ENCODE measurements around the gene MEF2C. TPM values are rescaled to one million over a fixed set of nuclear protein-coding genes. Genes with fewer than 3 reads are reported as not detected.

Gene MEF2C
- total and polyA plus RNA-seq, 2 donors (not counting 1 experiment from before 2014, with no cell fraction given): 12.2 to 15.7 TPM

GRCh38 chr5:88772047-88772446 lies 110.9 kb downstream of the MEF2C start:
- TF ChIP-seq EZH2 (IDR thresholded peaks at IDR 0.05; ENCODE audit: low read length, missing control alignments) (no peak), CTCF (conservative IDR thresholded peaks at IDR 0.05 in 1 of 2, IDR thresholded peaks at IDR 0.05 in 1 of 2; ENCODE audit: low read depth in 1 of 2, low read length in 2 of 2) (no peak)
- peaks cover 2% of the 10 kb centered on the region for H3K36me3 ChIP-seq (ENCODE audit: control insufficient read depth, insufficient read depth, low read length)
- no peak overlapping the region for H2AFZ ChIP-seq (ENCODE audit: low read length)
- H3K27me3 ChIP-seq (ENCODE audit: control insufficient read depth, insufficient read depth, low read length): no peaks in the 10 kb centered on the region
- no peak overlapping the region for H3K9ac ChIP-seq (ENCODE audit: insufficient read depth, low read length)
- no peaks in the 10 kb centered on the region for H3K79me2 ChIP-seq (ENCODE audit: control insufficient read depth, insufficient read depth, low read length)
- H3K4me1 ChIP-seq (ENCODE audit: control insufficient read depth, extremely low read depth, insufficient read depth, low read length): no peaks in the 10 kb centered on the region
- H3K4me2 ChIP-seq (ENCODE audit: extremely low read depth, insufficient read depth, low read length): no peak overlapping the region
- no peak overlapping the region for H3K4me3 ChIP-seq (replicated peaks in 1 of 4; ENCODE audit: control extremely low read depth in 1 of 4, insufficient read depth in 1 of 4, low read depth in 3 of 4, low read length in 4 of 4)
- H4K20me1 ChIP-seq (ENCODE audit: control insufficient read depth, extremely low read depth, insufficient read depth, low read length): no peaks in the 10 kb centered on the region
- DNase-seq (ENCODE audit: low read depth in 2 of 2): no peak
- H3K27ac ChIP-seq (ENCODE audit: insufficient read depth, low read length): no peak overlapping the region
- H3K9me3 ChIP-seq (ENCODE audit: control insufficient read depth, insufficient read depth, low read depth, low read length): no peaks in the 10 kb centered on the region

- no peaks in the 10 kb centered on the region for H3K4me1 ChIP-seq (ENCODE audit: control insufficient read depth, extremely low read depth, insufficient read depth, low read length)
- H3K36me3 ChIP-seq (ENCODE audit: control insufficient read depth, insufficient read depth, low read length): peaks cover 2% of the 10 kb centered on the region
- no peak overlapping the region for H3K4me2 ChIP-seq (ENCODE audit: extremely low read depth, insufficient read depth, low read length)
- H3K79me2 ChIP-seq (ENCODE audit: control insufficient read depth, insufficient read depth, low read length): no peaks in the 10 kb centered on the region
- no peak overlapping the region for H3K27ac ChIP-seq (ENCODE audit: insufficient read depth, low read length)
- no peak overlapping the region for H3K4me3 ChIP-seq (replicated peaks in 1 of 4; ENCODE audit: control extremely low read depth in 1 of 4, insufficient read depth in 1 of 4, low read depth in 3 of 4, low read length in 4 of 4)
- no peak for TF ChIP-seq CTCF (conservative IDR thresholded peaks at IDR 0.05 in 1 of 2, IDR thresholded peaks at IDR 0.05 in 1 of 2; ENCODE audit: low read depth in 1 of 2, low read length in 2 of 2)
- TF ChIP-seq EZH2 (IDR thresholded peaks at IDR 0.05; ENCODE audit: low read length, missing control alignments): no peak
- no peak overlapping the region for H2AFZ ChIP-seq (ENCODE audit: low read length)
- no peaks in the 10 kb centered on the region for H3K9me3 ChIP-seq (ENCODE audit: control insufficient read depth, insufficient read depth, low read depth, low read length)
- H3K9ac ChIP-seq (ENCODE audit: insufficient read depth, low read length): no peak overlapping the region
- H3K27me3 ChIP-seq (ENCODE audit: control insufficient read depth, insufficient read depth, low read length): no peaks in the 10 kb centered on the region
- H4K20me1 ChIP-seq (ENCODE audit: control insufficient read depth, extremely low read depth, insufficient read depth, low read length): no peaks in the 10 kb centered on the region
- DNase-seq (ENCODE audit: low read depth in 2 of 2): peak; percentile 36 to 41
Observed at GRCh38 chr5:88770276-88771257, 112.4 kb downstream of the MEF2C start.

GRCh38 chr5:88769165-88769564 lies 113.8 kb downstream of the MEF2C start:
- Histone ChIP-seq H3K79me2 (ENCODE audit: control insufficient read depth, insufficient read depth, low read length) (no peaks in the 10 kb centered on the region), H4K20me1 (ENCODE audit: control insufficient read depth, extremely low read depth, insufficient read depth, low read length) (no peaks in the 10 kb centered on the region), H3K27ac (ENCODE audit: insufficient read depth, low read length) (no peak overlapping the region), H3K4me2 (ENCODE audit: extremely low read depth, insufficient read depth, low read length) (no peak overlapping the region), H2AFZ (ENCODE audit: low read length) (no peak overlapping the region), H3K36me3 (ENCODE audit: control insufficient read depth, insufficient read depth, low read length) (peaks cover 2% of the 10 kb centered on the region), H3K4me3 (replicated peaks in 1 of 4; ENCODE audit: control extremely low read depth in 1 of 4, insufficient read depth in 1 of 4, low read depth in 3 of 4, low read length in 4 of 4) (no peak overlapping the region), H3K4me1 (ENCODE audit: control insufficient read depth, extremely low read depth, insufficient read depth, low read length) (no peaks in the 10 kb centered on the region), H3K9me3 (ENCODE audit: control insufficient read depth, insufficient read depth, low read depth, low read length) (no peaks in the 10 kb centered on the region), H3K9ac (ENCODE audit: insufficient read depth, low read length) (no peak overlapping the region), H3K27me3 (ENCODE audit: control insufficient read depth, insufficient read depth, low read length) (no peaks in the 10 kb centered on the region)
- peak in 1 of 2 donors; percentile 75 for DNase-seq (ENCODE audit: low read depth in 2 of 2)
- no peak for TF ChIP-seq EZH2 (IDR thresholded peaks at IDR 0.05; ENCODE audit: low read length, missing control alignments)
